ENCODE results near the gene RCC2.
"Not testable (repeated sequence)": the region's sequence is repeated elsewhere in the genome, so short reads cannot be mapped to it uniquely, and the experiment has no call there.

RCC2 gene

GRCh38 chr1:17439250-17440073 lies at the start of gene RCC2:
Gene RCC2 (minus strand): TSS chr1:17439677. CDS start chr1:17438514, 1,163 bp downstream.
- peak; percentile 44 to 63 for DNase-seq

DNA sequence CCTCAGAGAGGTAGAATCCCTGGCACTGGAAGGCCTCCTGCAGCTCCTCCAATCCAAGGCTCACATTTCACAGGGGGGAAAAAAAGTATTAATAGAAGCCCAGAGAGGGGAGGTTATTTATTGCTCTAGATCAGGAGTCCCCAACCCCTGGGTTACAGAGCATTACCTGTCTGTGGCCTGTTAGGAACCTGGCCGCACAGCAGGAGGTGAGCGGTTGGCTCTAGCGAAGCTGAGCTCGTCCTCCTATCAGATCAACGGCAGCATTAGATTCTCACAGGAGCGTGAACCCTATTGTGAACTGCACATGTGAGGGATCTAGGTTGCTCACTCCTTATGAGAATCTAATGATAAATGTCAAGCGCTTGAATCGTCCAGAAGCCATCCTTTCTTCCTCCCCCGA lies 46.8 kb upstream of the RCC2 start:
- no peak for DNase-seq

- DNase-seq: no peak
Measured at GRCh38 chr1:17485281-17485680, 45.8 kb upstream of the RCC2 start.

DNA sequence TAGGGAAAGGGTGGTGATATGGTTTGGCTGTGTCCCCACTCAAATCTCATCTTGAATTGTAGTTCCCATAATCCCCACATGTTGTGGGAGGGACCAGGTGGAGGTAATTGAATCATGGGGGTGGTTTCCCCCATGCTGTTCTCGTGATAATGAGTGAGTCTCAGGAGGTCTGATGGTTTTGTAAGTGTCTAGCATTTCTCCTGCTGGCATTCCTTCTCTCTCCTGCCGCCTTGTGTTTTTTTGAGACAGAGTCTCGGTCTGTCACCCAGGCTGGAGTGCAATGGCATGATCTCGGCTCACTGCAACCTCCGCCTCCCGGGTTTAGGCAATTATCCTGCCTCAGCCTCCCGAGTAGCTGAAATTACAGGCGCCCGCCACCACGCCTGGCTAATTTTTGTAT lies 42.5 kb upstream of the RCC2 start:
- DNase-seq: not testable (repeated sequence)

GRCh38 chr1:17480846-17481245 lies 41.4 kb upstream of the RCC2 start:
- DNase-seq: no peak

GRCh38 chr1:17475752-17476151 lies 36.3 kb upstream of the RCC2 start:
- no peak for DNase-seq

DNA sequence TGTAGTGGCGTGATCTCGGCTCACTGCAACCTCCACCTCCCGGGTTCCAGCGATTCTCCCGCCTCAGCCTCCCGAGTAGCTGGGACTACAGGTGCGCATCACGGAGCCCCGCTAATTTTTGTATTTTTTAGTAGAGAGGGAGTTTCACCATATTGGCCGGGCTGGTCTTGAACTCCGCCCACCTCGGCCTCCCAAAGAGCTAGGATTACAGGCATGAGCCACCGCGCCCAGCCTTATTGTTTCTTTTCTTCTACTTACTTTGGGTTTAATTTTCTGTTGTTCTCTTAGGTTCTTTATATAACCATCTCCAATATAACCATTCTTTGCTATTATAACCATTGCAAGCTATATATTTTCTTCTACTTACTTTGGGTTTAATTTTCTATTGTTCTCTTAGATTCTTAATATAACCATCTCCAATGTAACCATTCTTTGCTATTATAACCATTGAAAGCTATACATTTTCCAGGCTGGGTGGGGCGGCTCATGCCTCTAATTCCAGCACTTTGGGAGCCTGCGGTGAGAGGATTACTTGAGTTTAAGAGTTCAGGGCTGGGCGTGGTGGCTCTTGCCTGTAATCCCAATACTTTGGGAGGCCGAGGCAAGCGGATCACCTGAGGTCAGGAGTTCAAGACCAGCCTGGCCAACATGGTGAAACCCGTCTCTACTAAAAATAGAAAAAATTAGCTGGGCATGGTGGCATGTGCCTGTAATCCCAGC lies 35.5 kb upstream of the RCC2 start:
- not testable (repeated sequence) for DNase-seq

DNA sequence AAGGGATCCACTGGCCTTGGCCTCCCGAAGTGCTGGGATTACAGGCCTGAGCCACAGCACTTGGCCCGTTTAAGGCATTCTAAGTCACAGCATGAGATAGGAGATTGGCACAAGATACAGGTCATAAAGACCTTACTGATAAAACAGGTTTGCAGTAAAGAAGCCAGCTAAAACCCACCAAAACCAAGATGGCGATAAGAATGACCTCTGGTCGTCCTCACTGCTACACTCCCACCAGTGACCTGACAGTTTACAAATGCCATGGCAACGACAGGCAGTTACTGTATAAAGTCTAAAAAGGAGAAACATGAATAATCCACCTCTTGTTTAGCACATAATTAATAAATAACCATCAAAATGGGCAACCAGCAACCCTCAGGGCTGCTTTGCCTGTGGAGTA lies 33.3 kb upstream of the RCC2 start:
- DNase-seq: no peak

DNA sequence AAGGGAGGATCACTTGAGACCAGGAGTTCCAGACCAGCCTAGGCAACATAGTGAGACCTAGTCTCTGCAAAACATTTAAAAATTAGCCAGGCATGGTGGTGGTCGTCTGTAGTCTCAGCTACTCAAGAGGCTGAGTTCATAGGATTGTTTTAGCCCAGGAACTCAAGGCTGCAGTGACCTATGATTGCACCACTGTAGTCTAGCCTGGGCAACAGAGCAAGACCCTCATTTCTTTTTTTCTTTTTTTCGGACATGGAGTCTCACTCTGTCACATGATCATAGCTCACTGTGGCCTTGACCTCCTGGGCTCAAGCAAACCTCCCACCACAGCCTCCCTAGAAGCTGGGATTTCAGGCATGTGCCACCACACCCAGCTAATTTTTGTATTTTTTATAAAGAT lies 31.9 kb upstream of the RCC2 start:
- no peak for DNase-seq

DNA sequence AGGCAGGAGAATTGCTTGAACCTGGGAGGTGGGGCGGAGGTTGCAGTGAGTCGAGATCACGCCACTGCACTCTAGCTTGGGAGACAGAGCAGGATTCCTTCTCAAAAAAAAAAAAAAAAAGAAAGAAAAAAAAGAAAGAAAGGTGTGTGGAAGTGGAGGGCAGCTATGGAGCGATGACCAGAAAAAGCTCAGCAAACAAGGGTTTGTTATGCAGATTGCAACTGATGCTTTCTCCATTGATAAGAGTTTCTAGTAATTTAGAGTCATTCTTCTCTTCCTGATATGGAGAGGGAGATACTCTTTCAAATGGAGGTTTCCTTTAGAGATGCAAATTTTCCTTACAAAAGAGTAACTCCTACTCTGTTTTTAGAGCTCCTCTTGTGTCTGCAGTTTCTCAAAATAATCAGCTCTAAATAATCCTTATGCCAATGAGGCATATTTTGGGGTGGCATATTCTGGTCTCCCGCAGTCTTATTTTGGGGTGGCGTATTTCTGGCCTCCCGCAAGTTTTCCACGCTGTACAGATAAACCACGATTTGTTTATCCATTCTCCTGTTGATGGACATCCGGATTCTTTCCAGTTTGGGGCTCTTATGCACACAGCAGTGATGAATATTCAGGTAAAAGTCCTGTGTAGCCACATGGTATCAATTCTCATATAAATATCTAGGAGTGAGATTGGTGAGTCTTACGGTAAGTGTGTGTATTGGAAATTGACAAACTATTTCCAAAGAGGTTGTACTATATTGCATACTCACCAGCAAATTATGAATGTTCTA lies 30.7 kb upstream of the RCC2 start:
- DNase-seq: no peak

DNA sequence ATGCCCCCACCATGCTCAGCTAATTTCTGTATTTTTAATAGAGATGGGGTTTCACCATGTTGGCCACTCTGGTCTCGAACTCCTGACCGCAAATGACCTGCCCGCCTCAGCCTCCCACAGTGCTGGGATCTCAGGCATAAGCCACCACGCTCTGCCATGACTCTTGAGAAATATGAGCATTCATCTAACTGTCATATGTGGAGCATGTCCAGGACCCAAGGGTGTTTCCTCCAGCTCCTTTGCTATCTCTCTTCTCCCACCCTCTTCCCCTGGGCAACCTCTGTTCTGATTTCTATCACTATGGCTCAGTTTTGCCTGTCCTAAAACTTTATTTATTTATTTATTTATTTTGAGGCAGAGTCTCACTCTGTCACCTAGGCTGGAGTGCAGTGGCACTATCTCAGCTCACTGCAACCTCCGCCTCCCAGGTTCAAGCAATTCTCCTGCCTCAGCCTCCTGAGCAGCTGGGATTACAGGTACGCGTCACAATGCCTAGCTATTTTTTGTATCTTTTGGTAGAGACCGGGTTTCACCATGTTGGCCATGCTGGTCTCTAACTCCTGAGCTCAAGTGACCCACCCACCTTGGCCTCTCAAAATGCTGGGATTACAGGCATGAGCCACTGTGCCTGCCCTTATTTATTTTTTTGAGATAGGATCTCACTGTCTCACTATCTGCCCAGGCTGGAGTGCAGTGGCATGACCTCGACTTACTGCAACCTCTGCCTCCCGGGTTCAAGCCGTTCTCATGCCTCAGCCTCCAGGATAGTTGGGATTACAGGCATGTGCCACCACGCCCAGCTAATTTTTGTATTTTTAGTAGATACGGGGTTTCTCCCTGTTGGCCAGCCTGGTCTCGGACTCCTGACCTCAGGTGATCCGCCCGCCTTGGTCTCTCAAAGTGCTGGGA lies 29.1 kb upstream of the RCC2 start:
- DNase-seq: not testable (repeated sequence)

- DNase-seq: no peak
Measured at GRCh38 chr1:17466359-17466758, 26.9 kb upstream of the RCC2 start.

DNA sequence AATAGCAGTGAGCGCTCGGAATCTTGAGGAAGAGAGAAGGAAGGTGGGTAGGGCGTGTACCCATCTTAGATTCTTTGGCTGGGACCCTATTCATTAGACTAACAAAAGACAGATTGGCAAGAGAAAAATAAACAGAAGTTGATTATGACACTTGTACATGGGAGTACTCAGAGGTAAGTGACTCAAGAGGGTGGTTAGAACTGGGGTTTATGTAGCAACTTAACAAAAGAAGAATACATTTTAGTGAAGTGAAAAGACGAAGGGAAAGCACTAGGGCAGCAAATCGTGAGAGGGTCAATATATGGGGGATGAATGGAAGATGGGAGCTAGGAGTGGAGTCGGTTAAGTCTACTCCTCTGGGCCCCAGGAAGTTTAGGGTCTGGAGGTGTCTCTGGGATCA lies 25.8 kb upstream of the RCC2 start:
- no peak for DNase-seq

GRCh38 chr1:17463991-17464390 lies 24.5 kb upstream of the RCC2 start:
- DNase-seq: no peak

DNA sequence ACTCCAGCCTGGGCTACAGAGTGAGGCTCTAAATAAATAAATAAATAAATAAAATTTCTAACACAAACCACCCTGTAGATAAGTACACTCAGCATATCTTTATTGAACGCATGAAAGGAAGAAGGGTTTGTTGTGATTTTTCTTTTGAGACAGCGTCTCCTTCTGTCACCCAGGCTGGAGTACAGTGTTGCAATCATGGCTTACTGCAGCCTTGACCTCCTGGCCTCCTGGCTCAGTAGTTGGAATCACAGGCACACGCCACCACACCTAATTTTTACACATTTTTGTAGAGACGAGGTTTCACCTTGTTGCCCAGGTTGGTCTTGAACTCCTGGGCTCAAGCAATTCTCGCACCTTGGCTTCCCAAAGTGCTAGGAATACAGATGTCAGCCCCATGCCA lies 23.2 kb upstream of the RCC2 start:
- no peak for DNase-seq

DNA sequence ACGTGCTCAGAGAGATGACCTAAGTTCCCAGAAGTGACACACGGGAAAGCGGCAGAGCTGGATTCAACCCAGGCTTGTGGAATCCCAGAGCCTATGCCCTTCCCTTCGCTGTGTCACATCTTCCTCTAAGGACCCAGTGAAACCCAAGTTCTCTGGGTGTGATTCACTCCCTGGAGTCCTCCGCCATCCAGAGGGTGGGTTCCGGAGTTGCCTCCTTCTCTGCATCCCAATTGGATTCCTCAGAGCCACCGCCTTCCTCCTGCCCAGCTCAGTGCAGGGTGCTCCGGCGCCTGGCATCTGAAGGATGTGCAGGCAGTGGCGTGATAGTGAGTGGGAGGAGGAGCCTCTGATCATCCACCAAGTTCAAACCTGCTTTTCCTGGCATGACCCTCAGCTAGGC lies 20.7 kb upstream of the RCC2 start:
- DNase-seq: no peak

GRCh38 chr1:17458794-17459193 lies 19.3 kb upstream of the RCC2 start:
- no peak for DNase-seq

DNA sequence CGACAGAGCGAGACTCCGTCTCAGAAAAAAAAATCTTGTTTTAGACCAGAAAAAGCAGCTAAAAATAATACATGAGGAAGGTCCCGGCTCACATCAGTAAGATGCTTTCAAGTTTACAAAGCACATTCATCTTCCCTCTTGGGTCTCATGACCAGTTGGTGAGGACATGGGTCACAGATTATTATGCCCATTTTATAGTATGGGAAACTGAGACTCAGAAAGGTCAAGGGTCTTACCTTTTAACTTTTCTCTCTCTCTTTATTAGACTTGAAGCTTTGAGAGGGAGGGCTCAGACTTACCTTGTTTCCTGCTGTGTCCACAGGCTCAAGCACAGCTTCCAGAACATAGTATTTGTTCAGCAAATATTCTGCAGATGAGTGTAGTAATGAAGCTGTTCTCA lies 13.2 kb upstream of the RCC2 start:
- no peak for DNase-seq

- DNase-seq: not testable (repeated sequence)
Measured at GRCh38 chr1:17452203-17452602, 12.7 kb upstream of the RCC2 start.

- no peak for DNase-seq
Measured at GRCh38 chr1:17451731-17452130, 12.3 kb upstream of the RCC2 start.

DNA sequence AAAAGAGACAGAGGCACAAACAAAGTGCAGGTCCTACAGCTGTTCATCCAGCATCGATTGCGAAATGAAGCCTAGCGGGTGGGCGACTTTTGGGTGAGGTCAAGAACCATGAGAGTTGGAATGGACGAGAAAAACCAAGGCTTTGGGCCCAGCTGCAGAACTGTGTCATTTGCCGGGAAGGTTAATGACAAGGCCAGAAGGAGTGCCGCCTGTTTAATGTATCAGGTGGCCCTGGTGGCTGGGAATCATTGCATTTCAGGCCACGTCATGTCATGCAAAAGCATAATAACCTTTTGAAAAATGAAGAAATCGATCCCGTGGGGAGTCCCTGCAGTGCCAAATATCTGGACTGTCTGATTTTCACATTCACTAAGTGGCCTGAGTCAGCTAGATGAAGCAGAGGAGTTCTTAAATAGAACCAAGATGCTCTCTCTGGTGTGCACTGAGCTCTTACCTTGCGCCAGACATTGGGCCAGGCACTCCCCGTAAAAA lies 8.1 kb upstream of the RCC2 start:
- no peak for DNase-seq

- no peak for DNase-seq
Measured at GRCh38 chr1:17442841-17443240, 3.4 kb upstream of the RCC2 start.
